SHP77 (cell line): ENCODE data around the gene PRPF6.
"Not testable (repeated sequence)": the region's sequence is repeated elsewhere in the genome, so short reads cannot be mapped to it uniquely, and the experiment has no call there.

Experiments
- DNase-seq, 2 experiments: peaks; one replicate each; lab custom pipeline; 2025; lab: John Stamatoyannopoulos, UW

The PRPF6 gene

GRCh38 chr20:63973636-63974401, 7.1 kb upstream of the PRPF6 start:
- DNase-seq, result peak; percentile 74 to 89

- peak; percentile 92 to 94 for DNase-seq
Measured at GRCh38 chr20:63974402-63975200, 6.3 kb upstream of the PRPF6 start.

GRCh38 chr20:63976511-63976910, 4.4 kb upstream of the PRPF6 start:
- DNase-seq, result not testable (repeated sequence)

GRCh38 chr20:63976980-63977738, 3.8 kb upstream of the PRPF6 start:
- no peak for DNase-seq

- DNase-seq, result no peak
Measured at GRCh38 chr20:63977739-63978276, 3.1 kb upstream of the PRPF6 start.

GRCh38 chr20:63978319-63979228, 2.4 kb upstream of the PRPF6 start:
- DNase-seq, result peak; percentile 94 to 96

- DNase-seq, result no peak
Measured at GRCh38 chr20:63979229-63979556, 1.7 kb upstream of the PRPF6 start.

GRCh38 chr20:63979557-63980316, 1.2 kb upstream of the PRPF6 start, which contains the start of gene SAMD10:
TSS of gene SAMD10 (minus strand) at chr20:63979642. CDS start at chr20:63979467, 175 bp downstream.
- DNase-seq, result peak; percentile 77 to 81

- no peak for DNase-seq
Measured at GRCh38 chr20:63980317-63980805, 571 bp upstream of the PRPF6 start.

GRCh38 chr20:63982937-63983336, 2.0 kb downstream of the PRPF6 start:
- DNase-seq, result no peak

GRCh38 chr20:64000906-64001305, 20.0 kb downstream of the PRPF6 start:
- no peak for DNase-seq

GRCh38 chr20:64001607-64002011, 20.7 kb downstream of the PRPF6 start:
- no peak for DNase-seq

GRCh38 chr20:64003960-64004725, 23.2 kb downstream of the PRPF6 start:
- no peak for DNase-seq

- no peak for DNase-seq
Measured at GRCh38 chr20:64005394-64005793, 24.5 kb downstream of the PRPF6 start.

GRCh38 chr20:64006490-64006889, 25.6 kb downstream of the PRPF6 start:
- DNase-seq, result no peak

- DNase-seq, result peak; percentile 10 to 15
Measured at GRCh38 chr20:64006902-64007301, 26.0 kb downstream of the PRPF6 start.

- DNase-seq, result no peak
Measured at GRCh38 chr20:64009811-64010387, 29.0 kb downstream of the PRPF6 start.

- DNase-seq, result no peak
Measured at GRCh38 chr20:64010711-64011237, 29.8 kb downstream of the PRPF6 start.

- DNase-seq, result no peak
Measured at GRCh38 chr20:64011366-64011779, 30.4 kb downstream of the PRPF6 start.
